ENCODE data around the gene PRKAR2B.
A peak's percentile ranks its signal among the peaks of the same experiment; 100 is the strongest.
"Not testable (repeated sequence)": the region's sequence is repeated elsewhere in the genome, so short reads cannot be mapped to it uniquely, and the experiment has no call there.

The PRKAR2B gene

DNA sequence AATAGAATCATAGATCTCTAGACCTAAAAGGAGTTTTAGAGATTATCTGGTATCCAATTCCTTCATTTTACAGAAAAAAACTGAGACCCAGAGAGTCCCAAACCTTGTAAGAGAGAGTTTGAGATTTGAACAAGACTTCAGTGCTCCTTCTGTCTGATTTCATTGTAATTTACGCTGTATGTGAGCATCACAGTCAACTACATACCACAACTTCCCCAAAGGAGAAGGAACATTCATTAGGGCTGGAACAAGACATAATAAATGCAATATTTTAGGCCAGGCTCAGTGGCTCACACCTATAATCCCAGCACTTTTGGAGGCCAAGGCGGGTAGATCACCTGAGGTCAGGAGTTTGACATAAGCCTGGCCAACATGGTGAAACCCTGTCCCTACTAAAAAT, 17.3 kb upstream of the PRKAR2B start:
- no peak for DNase-seq (ENCODE audit: low read depth)

DNA sequence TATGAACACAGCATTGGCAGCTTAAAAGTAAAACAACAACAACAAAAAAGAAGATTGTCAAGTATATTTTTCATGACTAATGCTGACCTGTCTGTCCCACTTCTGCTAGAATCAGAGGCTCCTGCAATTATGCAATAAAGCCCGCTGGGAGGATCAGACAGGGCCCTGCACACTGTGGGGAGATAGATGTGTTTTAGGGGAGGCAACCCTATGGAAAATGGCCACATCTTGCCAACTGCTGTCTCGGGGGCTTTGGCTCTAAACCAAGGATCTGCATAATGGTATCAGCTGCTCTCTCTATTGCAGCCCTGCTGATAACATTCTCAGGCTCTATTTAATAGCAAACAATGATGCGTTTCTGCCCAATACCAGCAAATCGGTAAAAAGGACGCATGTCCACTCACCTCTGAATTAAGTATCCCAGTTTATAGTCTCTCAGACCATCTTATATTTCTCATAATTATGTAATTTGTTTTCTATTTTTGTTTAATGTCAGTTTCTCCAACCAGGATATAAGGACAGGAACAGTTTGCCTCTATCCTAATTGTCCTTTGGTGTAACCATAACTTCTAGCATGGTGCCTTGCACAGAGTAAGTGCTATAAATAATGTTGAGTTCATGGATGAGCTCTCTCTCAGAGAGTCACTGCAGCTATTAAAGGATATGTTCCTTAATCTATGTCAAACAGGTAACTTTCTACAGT, 15.3 kb upstream of the PRKAR2B start:
- no peak for DNase-seq (ENCODE audit: low read depth)

- no peak for DNase-seq (ENCODE audit: low read depth)
These were observed 14.7 kb upstream of the PRKAR2B start for GRCh38 chr7:107029764-107030286.

- no peak for DNase-seq (ENCODE audit: low read depth)
These were observed 12.5 kb upstream of the PRKAR2B start for GRCh38 chr7:107032050-107032449.

- DNase-seq (ENCODE audit: low read depth) = no peak
These were observed 11.6 kb upstream of the PRKAR2B start for GRCh38 chr7:107032720-107033438.

DNA sequence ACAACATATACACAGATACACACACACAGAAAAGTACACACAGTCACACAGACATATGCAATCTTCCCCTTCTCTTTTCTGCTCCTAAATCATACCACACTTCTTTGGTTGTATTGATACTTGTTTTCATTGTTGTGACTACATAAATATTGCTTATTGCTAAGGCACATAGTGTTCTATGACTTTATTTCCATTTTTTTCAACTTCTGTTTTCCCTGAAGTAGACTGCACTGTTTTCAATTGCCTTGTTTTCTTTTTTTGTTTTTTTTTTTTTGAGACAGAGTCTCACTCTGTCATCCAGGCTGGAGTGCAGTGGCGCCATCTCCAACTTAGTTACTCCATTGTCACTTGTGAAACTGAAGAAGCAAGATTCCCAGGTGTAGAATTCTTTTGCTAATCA, 10.0 kb upstream of the PRKAR2B start:
- no peak for DNase-seq (ENCODE audit: low read depth)

DNA sequence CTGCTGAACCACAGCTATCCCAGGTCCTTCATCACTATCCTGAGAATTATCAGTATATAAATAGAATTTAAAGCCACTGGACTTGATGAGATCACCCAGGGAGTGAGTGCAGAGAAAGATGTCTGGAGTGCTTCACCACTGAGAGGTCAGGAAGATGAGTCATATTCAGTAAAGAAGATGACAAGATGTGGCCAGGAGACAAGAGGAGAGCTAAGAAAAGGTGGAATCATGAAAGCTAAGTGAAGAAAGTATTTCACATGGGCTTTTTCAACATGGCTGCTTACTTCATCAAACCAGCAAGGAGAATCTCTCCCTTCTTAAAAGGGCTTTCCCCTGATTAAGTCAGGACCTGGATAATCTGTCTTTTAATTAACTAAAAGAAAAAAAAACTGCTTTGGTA, 9.1 kb upstream of the PRKAR2B start:
- peak; percentile 93 for DNase-seq (ENCODE audit: low read depth)

DNA sequence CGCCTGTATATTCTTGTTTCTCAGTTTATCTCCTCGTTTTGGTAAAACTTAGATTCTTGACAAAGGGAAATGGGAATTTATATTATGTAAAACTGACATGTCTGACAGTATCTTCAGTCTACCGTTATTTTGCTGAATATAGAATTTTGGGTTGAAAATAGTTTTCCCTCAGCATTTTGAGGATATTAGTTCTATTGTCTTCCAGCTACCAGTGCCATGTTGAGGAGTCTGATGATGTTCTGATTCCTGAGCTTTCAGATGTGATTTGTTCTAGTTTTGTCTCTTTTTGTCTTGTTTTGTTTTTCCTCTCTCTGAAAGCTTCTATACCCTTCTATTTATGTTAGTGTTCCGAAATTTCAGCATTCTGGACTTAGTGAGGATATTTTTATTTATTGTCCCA, 8.0 kb upstream of the PRKAR2B start:
- DNase-seq (ENCODE audit: low read depth) = no peak

- DNase-seq (ENCODE audit: low read depth) = no peak
These were observed 6.5 kb upstream of the PRKAR2B start for GRCh38 chr7:107037717-107038603.

DNA sequence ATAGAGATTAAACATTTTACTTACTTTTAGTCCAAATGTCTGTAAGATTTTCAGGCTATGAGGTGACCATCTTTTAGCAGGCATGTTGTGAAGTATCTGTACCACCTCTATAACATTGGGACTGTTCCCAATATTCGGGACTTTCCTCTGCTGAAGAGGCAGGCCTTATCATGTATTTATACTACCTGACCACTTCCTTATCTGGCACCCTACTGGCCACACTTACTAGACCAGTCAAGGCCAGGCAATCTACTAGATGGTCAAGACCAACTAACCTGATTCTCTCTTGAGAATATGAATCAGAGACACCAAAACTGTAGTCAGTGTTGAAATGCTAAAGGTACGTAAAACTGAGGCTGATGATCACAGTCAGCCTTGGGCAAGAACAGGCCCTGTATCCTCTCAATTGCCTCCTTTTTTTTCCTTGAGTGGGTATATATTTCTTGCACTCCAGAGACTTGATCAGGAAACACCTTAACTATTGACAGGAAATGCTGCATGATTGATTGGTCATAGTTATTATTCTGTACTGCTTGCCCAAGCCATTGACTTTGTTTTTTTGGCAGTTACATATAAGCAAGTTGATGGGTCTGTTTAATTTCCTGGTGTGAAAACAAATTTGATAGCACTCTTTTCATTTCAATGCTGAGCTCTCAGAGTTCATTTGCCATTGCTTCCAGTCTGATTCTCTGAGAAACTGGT, 5.2 kb upstream of the PRKAR2B start:
- no peak for DNase-seq (ENCODE audit: low read depth)

GRCh38 chr7:107041097-107041496, 3.4 kb upstream of the PRKAR2B start:
- DNase-seq (ENCODE audit: low read depth) = no peak

DNA sequence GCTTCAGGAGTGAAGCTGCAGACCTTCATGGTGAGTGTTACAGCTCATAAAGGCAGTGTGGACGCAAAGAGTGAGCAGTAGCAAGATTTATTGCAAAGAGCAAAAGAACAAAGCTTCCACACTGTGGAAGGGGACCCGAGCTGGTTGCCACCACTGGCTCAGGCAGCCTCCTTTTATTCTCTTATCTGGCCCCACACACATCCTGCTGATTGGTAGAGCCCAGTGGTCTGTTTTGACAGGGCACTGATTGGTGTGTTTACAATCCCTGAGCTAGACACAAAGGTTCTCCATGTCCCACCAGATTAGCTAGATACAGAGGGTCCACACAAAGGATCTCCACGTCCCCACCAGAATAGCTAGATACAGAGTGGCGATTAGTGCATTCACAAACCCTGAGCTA, 2.7 kb upstream of the PRKAR2B start:
- DNase-seq (ENCODE audit: low read depth) = not testable (repeated sequence)

DNA sequence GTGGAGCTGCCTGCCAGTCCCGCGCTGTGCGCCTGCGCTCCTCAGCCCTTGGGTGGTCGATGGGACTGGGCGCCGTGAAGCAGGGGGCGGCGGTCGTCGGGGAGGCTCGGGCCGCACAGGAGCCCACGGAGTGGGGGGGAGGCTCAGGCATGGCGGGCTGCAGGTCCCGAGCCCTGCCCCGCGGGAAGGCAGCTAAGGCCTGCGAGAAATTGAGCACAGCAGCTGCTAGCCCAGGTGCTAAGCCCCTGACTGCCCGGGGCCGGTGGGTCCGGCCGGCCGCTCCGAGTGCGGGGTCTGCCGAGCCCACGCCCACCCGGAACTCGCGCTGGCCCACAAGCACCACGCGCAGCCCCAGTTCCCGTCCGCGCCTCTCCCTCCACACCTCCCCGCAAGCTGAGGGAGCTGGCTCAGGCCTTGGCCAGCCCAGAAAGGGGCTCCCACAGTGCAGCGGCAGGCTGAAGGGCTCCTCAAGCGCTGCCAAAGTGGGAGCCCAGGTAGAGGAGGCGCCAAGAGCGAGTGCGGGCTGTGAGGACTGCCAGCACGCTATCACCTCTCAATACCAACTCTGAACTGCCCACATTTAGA, 2.1 kb upstream of the PRKAR2B start:
- DNase-seq (ENCODE audit: low read depth) = not testable (repeated sequence)

GRCh38 chr7:107043491-107043890, 1.0 kb upstream of the PRKAR2B start:
- no peak for DNase-seq (ENCODE audit: low read depth)

DNA sequence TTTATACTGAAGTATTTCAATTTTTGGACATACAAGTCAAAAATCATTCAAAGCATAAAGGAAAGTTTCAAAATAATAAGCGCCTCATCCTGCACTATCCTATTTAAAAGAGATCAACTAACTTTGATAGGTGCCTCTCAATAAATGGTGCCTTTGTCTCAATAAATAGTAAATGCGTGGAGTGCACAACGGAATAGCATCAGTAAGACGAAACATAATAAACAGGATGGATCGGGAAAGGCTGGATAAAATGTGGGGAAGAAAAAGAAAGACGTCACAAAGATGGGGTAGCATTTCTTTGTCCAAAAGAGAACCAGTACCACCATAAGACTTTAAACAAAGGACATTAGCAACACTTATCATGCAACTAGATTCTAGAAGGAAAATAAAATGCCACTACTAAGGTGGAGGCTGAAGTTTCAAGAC, 571 bp upstream of the PRKAR2B start:
- DNase-seq (ENCODE audit: low read depth) = no peak

- DNase-seq (ENCODE audit: low read depth) = peak; percentile 11
These were observed 873 bp downstream of the PRKAR2B start for GRCh38 chr7:107045195-107045960.

- DNase-seq (ENCODE audit: low read depth) = peak; percentile 83
These were observed 1.5 kb downstream of the PRKAR2B start for GRCh38 chr7:107045980-107046379.

- DNase-seq (ENCODE audit: low read depth) = no peak
These were observed 2.2 kb downstream of the PRKAR2B start for GRCh38 chr7:107046491-107047259.

DNA sequence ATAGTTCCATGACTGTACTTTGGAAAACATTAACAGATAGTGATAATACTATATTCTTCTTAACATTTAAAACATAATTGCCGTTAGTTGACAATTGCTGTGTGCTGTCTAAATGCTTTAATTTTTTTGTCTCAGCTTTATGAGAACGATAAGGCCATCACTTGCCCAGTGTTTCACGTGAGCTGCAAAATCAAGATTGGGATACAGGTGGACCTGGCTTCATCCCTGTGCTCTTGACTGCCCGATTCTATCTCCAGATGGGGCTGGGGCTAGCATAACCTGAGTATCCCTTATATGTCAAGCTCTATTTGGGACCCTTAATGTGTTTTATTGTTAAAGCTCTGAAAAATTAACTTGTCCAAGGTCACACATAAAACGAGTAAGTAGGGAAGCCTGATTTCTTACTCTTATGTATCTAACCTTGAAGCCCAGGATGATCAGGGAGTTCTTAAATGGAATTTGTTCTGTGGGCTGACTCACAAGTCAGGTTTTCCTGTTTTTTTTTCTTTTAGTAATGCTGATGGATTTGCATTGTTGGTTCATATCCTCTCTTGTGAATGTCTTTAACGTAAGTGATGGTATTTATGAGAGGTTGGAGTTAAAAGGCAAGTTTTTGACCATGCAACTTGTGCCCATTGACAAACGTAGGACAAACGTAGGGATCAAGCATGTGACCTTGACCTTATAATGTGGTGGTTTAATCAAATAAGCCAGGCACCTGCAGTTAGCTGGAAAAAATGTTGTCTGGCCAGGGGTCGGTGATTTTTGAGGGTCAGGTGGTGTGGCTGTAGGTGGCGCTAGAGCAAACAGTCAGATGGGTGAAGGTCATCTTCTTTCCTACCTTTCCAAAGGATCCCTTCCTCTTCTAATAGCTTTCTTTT, 3.6 kb downstream of the PRKAR2B start:
- peak; percentile 58 for DNase-seq (ENCODE audit: low read depth)
